HG03066 (cell line): Measurements from ENCODE around the gene TMEM256.
A peak's percentile ranks its signal among the peaks of the same experiment; 100 is the strongest.

ENCODE experiments used
- ATAC-seq: cut with Tn5 transposase; IDR thresholded peaks from one replicate; pipeline ENCODE4 v1.9.1; 2021; ENCODE audit warnings: low read depth; ENCODE audit not compliant: unreplicated experiment

Gene TMEM256

GRCh38 chr17:7409716-7410115, 5.8 kb upstream of the TMEM256 start:
- no peak for ATAC-seq

DNA sequence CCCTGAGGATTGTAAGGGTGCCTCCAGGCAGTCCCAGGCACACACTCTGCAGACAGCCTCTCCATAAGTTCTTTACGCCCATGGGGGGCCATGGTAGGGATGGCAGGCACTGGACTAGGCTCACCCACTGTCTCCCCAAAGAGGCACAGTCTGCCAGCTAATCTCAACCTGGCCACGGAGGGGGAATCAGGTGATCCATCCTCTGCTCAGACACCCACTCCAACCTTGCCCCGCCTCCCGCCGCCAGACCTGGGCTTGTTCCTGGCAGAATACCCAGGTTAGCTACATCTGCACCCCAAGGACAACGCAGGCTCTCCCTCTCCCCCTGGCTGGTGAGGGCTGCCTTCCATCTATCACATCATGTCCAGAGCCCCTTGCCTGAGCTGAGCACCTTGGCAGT, 5.0 kb upstream of the TMEM256 start:
- no peak for ATAC-seq

DNA sequence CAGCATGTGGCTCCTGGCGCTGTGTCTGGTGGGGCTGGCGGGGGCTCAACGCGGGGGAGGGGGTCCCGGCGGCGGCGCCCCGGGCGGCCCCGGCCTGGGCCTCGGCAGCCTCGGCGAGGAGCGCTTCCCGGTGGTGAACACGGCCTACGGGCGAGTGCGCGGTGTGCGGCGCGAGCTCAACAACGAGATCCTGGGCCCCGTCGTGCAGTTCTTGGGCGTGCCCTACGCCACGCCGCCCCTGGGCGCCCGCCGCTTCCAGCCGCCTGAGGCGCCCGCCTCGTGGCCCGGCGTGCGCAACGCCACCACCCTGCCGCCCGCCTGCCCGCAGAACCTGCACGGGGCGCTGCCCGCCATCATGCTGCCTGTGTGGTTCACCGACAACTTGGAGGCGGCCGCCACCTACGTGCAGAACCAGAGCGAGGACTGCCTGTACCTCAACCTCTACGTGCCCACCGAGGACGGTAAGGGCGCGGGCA, 4.4 kb upstream of the TMEM256 start:
- ATAC-seq = no peak

- ATAC-seq = no peak
Observed at GRCh38 chr17:7407485-7408251, 3.8 kb upstream of the TMEM256 start, which contains the start of gene NLGN2. Gene NLGN2, plus strand, starts transcription at chr17:7407845. Its CDS starts 411 bp downstream, at chr17:7408256.

- no peak for ATAC-seq
Observed at GRCh38 chr17:7407082-7407481, 3.2 kb upstream of the TMEM256 start.

GRCh38 chr17:7406235-7406825, 2.4 kb upstream of the TMEM256 start:
- no peak for ATAC-seq

- ATAC-seq = no peak
Observed at GRCh38 chr17:7405350-7406234, 1.7 kb upstream of the TMEM256 start.

DNA sequence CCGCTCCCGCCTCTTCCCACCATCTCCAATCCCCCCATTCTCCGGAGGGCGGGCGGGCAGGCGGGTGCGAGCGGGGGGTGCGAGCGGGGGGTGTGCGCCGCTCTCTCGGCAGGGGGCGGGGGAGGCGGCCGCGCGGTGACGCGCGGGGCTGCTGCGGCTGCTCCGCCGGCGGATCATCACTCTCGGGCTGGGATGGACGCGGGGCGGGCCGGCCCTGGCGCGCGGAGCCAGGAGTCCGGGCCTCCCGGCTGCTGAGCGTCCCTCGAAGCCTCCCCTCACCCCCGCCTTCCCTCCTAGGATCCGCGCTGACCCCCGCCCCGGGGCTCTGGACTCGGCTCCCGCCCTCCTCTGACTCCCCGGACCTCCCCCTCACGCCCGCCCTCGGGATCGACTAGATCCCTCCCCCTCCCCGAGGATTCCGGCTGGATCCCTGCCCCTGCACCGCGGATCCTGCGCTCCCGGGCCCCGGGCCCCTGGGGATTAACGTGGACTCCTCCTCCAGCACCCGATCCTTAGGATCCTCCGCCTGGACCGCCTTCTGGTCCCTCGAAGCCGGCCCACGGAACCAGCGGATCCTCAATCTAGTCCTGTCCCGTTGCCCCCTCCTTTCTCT, 946 bp upstream of the TMEM256 start:
- peak; percentile 8 for ATAC-seq

DNA sequence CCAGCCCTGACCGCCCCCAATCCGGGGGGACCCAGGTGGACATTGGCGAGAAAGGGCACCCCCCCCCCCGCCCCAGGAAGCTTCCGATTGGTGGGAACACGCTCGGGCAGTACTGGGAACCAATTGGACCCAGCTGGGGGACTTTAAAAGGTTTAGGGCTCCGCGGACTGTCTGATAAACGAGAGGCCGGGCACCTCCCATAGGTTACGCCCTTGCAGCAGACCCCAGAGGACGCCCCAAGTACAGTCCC, 245 bp downstream of the TMEM256 start:
- peak; percentile 14 for ATAC-seq

DNA sequence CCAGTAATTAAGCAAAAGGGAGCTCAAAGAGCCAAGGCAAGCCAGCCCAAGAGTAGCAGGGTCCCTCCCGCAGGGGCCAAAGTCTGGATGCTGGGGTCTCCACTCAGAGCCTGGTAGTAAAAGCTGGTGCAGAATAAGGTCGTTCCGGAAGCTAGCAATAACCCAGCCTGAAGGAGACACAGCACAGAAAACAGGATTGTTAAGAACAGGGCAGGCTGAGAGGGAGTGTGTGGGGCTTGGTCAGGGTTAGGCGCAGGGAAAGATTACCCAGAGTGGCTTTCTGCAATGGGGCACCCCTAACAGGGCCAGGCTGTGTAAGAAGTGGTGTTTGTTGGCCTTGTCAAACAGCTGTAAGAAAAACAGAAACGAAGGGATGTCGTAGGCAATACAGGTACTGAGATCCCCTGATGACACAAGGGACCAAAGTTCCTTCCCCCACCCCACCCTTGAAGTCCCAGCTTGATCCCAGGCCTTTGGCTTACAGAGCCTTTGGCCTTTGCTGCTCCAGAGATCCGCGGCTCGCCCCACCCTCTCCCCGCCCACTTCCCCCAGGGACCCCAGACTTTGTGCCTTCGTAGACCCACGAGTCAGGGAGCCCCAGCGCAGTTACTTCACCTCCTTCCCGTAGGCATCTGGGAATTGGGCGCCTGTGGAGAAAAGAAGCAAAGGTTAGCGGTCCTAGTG, 712 bp downstream of the TMEM256 start:
- ATAC-seq = no peak

DNA sequence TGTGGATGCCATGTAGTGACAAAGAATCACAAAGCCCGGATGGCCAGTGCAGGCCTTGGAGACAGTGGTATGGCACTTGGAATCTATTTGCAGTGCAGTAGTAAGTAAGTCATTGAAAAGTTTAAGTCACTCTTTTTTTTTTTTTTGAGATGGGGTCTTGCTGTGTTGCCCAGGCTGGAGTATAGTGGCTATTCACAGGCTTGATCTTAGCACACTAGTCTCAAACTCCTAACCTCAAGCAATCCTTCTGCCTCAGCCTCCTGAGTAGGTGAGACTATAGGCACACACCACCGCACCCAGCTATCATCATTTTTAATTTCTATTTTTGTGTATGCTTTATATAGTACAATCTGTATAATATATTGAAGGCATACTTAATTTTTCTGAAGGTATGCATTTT, 5.3 kb downstream of the TMEM256 start:
- ATAC-seq = no peak

GRCh38 chr17:7396147-7396546, 7.8 kb downstream of the TMEM256 start:
- ATAC-seq = no peak

GRCh38 chr17:7394452-7395191, 9.3 kb downstream of the TMEM256 start, which contains the start of gene PLSCR3:
Gene PLSCR3, minus strand, starts transcription at chr17:7394525. Its CDS starts 415 bp downstream, at chr17:7394110.
- peak; percentile 75 for ATAC-seq

DNA sequence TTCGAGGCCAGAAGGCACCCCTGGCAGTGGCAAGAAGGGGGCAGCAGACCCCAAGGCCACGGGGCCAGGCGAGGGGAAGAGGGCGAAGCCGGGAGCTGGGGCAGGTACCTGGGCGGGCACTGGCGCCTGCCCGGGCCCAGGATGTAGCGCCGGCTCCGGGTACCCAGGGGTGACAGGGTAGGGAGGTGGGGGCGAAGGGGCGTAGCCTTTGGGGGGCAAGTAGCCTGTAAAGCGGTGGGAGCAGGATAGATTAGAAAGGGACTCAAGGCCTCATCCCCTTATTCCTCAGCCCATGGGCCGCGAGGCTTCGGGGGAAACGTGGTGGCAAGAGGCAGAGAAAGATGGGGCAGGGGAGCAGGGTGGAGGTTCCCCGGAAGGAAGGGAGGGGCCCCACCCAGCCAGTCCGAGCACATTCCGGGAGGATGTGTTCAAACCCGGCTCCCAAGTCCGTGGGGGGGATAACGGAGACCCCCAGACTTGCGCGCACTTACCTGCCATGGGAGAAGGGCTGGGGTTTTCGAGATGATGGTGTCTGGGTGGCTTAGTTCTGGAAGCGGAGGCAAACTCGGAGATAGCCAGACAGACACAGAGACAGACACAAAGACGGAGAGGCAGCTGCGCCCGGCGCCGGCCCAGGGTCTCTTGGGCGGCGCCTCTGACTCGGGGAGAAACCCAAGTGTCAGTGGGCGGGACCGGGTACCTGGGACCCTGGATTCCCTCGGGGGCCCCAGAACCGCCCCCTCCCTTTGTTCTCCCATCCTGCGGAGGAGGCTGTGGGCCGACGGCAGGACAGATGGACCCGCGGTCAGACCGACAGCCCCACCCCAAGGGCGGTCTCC, 10.1 kb downstream of the TMEM256 start:
- ATAC-seq = peak; percentile 44

DNA sequence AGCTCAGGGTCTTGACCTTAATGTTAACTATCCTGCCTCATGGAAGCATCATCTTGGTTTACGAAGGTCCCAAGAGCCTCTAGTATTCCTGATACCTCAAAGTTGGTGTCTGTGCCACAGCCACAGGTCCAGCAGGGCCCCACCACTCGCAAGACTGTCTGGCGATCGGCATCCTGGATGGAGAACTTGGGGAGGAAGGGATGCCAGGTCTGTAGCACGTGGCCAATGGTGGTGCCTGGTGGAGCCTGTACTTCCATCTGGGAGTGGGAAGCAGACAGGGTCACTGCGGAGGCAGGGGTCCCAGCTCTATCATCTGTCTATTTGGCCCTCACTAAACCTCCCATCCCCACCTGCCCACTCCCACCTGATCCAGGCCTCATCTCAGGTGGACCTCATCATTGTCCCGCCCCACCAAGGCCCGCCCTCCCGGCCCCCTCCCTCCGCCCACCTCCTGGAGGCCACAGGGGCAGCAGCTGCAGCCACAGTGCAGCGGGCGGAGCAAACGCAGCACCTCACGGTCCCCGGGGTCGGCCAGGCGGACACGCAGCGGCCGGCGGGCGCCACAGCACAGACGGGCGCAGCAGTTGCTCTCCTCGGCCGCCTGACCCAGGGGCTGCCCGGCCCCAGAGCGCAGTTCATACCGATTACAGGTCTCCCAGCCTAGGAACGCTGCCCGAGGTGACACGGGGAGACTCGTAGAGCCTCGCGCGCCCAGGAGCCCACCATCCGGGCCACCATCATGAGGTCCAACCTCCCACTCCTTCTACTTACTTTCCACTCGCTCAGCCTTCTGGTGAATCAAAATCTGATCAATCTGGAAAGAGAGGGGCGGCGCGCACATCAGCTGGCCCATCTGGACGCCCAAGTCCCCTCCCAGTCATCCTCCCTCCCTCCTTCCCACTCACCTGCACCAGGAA, 10.9 kb downstream of the TMEM256 start:
- no peak for ATAC-seq

DNA sequence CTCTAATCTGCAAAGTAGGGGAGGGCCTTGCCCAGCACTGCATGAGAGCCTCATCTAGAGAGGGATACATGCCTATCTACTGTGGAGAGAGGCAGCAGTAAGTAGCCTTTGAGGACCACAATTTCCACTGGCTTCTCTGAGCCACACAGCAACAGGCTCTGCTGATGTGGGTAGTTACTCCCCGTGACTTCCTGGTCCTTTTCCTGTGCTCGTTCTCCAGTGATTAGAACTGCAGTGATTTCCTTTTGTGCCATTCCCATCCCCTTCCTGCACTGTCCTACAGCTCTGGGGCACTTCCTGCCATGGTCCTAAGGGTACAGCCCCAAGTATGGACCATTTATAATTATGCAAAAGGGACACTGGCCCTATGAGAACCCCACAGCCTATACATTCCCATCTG, 12.6 kb downstream of the TMEM256 start:
- ATAC-seq = no peak
